ENCODE measurements around the gene PTPN3. TPM values are rescaled to one million over a fixed set of nuclear protein-coding genes. Genes with fewer than 3 reads are reported as not detected.

PTPN3 gene
- total RNA-seq, 3 donors from 2014 or later (not counting 1 experiment from before 2014, with no cell fraction given): not detected

DNA sequence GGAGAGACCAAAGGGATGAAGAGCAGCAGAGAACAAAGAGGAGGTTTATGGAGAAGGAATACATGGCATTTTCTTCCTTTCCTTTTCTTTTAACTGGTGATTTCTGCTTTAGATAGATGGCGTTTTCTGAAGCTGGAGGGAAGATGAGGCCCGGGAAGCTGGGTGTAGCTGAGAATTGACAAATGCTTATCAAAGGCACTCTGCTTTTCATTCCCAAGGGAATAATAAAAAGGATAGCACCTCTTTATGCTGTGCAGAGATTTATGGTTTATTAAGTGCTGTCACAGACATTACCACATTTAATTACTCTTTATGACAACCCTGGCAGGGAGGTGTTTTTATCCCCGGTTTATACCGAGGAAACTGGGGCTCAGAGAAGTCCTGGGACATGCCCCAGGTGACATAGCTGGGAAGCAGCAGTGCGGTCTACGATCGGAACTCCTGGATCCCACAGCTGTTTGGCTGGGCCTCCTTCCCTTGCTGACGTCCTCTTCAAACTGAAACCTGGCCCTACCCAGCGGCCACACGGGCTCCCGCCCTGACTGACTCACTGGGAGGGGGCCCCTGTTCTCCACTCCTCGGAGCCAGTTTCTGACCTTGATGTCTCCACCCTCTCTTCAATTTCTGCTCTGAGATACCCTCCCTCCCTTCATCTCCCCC, 169.0 kb downstream of the PTPN3 start:
- Histone ChIP-seq H3K4me3 (ENCODE audit: low read length) (no peak overlapping the region), H3K9me3 (ENCODE audit: control insufficient read depth, insufficient read depth, low read length) (no peaks in the 10 kb centered on the region), H3K27me3 (ENCODE audit: control insufficient read depth, insufficient read depth, low read length) (no peaks in the 10 kb centered on the region), H3K4me1 (ENCODE audit: control insufficient read depth, insufficient read depth, low read length) (no peaks in the 10 kb centered on the region), H3K36me3 (ENCODE audit: control insufficient read depth, insufficient read depth, low read length) (no peaks in the 10 kb centered on the region), H3K27ac (ENCODE audit: low read length) (no peak overlapping the region)
- Mint-ChIP-seq H3K9me3 (no peaks in the 10 kb centered on the region), H3K27me3 (ENCODE audit: low read depth in 2 of 2) (peaks cover 10 to 45% of the 10 kb centered on the region in 2 donors), H3K27ac (no peak overlapping the region), H3K36me3 (no peaks in the 10 kb centered on the region), H3K4me3 (no peak overlapping the region), H3K4me1 (no peaks in the 10 kb centered on the region)
- no peak for ATAC-seq
- intact Hi-C loops (cut with micrococcal nuclease): no loop called here
- no peak for DNase-seq
- TF ChIP-seq, protein P1, sequence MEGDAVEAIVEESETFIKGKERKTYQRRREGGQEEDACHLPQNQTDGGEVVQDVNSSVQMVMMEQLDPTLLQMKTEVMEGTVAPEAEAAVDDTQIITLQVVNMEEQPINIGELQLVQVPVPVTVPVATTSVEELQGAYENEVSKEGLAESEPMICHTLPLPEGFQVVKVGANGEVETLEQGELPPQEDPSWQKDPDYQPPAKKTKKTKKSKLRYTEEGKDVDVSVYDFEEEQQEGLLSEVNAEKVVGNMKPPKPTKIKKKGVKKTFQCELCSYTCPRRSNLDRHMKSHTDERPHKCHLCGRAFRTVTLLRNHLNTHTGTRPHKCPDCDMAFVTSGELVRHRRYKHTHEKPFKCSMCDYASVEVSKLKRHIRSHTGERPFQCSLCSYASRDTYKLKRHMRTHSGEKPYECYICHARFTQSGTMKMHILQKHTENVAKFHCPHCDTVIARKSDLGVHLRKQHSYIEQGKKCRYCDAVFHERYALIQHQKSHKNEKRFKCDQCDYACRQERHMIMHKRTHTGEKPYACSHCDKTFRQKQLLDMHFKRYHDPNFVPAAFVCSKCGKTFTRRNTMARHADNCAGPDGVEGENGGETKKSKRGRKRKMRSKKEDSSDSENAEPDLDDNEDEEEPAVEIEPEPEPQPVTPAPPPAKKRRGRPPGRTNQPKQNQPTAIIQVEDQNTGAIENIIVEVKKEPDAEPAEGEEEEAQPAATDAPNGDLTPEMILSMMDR (IDR thresholded peaks at IDR 0.05): no peak
- WGBS (ENCODE audit: insufficient coverage): 66% methylated on average over 10 of the region's 12 CpGs

Other genes with a start within 250 kb of the PTPN3 start
- not detected for gene EPB41L4B, start 177.2 kb downstream of the PTPN3 start, total RNA-seq

All from natural killer cell (primary cell).